Trophoblast cell (in vitro differentiated cells and primary cell): ENCODE data around the gene ALKAL2.
A peak's percentile ranks its signal among the peaks of the same experiment; 100 is the strongest.

ENCODE experiments used
- DNase-seq, 2 donors: peaks; one replicate each; pipeline ENCODE4 v3.0.0-alpha.2; 2016
- H2AFZ ChIP-seq: 2 replicates; pipeline ENCODE4 v1.6.1; 2013; ENCODE audit warnings: low read length, moderate library complexity, mild to moderate bottlenecking; ENCODE audit not compliant: insufficient read depth, poor library complexity
- H2AK5ac ChIP-seq: 2 replicates; pipeline ENCODE4 v1.6.1; 2013; ENCODE audit warnings: mild to moderate bottlenecking, low read length
- H2BK120ac ChIP-seq: 2 replicates; pipeline ENCODE4 v1.6.1; 2013; ENCODE audit warnings: low read length, mild to moderate bottlenecking, moderate library complexity; ENCODE audit not compliant: insufficient read depth, poor library complexity
- H2BK12ac ChIP-seq: 2 replicates; pipeline ENCODE4 v1.6.1; 2013; ENCODE audit warnings: mild to moderate bottlenecking, low read length, moderate library complexity
- H2BK5ac ChIP-seq: 2 replicates; pipeline ENCODE4 v1.6.1; 2013; ENCODE audit warnings: low read length, low read depth, moderate library complexity, mild to moderate bottlenecking; ENCODE audit not compliant: poor library complexity
- H3K14ac ChIP-seq: 2 replicates; pipeline ENCODE4 v1.6.1; 2013; ENCODE audit warnings: mild to moderate bottlenecking, low read length
- H3K18ac ChIP-seq: 2 replicates; pipeline ENCODE4 v1.6.1; 2013; ENCODE audit warnings: mild to moderate bottlenecking, low read length
- H3K23ac ChIP-seq: 2 replicates; pipeline ENCODE4 v1.6.1; 2013; ENCODE audit warnings: low read length
- H3K27ac ChIP-seq: 2 replicates; pipeline ENCODE4 v1.5.1; 2013; ENCODE audit warnings: low read depth, mild to moderate bottlenecking, inconsistent platforms, low read length, moderate library complexity
- H3K27me3 ChIP-seq: 2 replicates; pipeline ENCODE4 v1.6.1; 2013; ENCODE audit warnings: inconsistent platforms, mild to moderate bottlenecking, low read length, moderate library complexity; ENCODE audit not compliant: insufficient read depth
- H3K36me3 ChIP-seq, 2 experiments: 1 replicate in 1 of 2; 2 replicates in 1 of 2; pipeline ENCODE4 v1.6.1; 2013; ENCODE audit warnings: low read length in 2 of 2, mild to moderate bottlenecking in 2 of 2, moderate library complexity in 1 of 2; ENCODE audit not compliant: insufficient read depth in 2 of 2, control insufficient read depth in 1 of 2
- H3K4ac ChIP-seq: 2 replicates; pipeline ENCODE4 v1.6.1; 2013; ENCODE audit warnings: low read depth, mild to moderate bottlenecking, low read length, moderate library complexity
- H3K4me1 ChIP-seq, 2 experiments: 1 replicate in 1 of 2; 2 replicates in 1 of 2; pipeline ENCODE4 v1.6.1; 2013; ENCODE audit warnings: low read length in 2 of 2, mild to moderate bottlenecking in 2 of 2, moderate library complexity in 1 of 2; ENCODE audit not compliant: insufficient read depth in 2 of 2, control insufficient read depth in 1 of 2
- H3K4me2 ChIP-seq: 2 replicates; pipeline ENCODE4 v1.6.1; 2013; ENCODE audit warnings: inconsistent platforms, mild to moderate bottlenecking, low read length, moderate library complexity
- H3K4me3 ChIP-seq: 2 replicates; pipeline ENCODE4 v1.5.1; 2013; ENCODE audit warnings: mild to moderate bottlenecking, low read depth, low read length, inconsistent platforms
- H3K79me1 ChIP-seq: one replicate; pipeline ENCODE4 v1.6.1; 2013; ENCODE audit warnings: low read length
- H3K79me2 ChIP-seq: 2 replicates; pipeline ENCODE4 v1.6.1; 2013; ENCODE audit warnings: low read length, mild to moderate bottlenecking; ENCODE audit not compliant: control insufficient read depth, insufficient read depth, poor library complexity
- H3K9ac ChIP-seq: 2 replicates; pipeline ENCODE4 v1.6.1; 2013; ENCODE audit warnings: mild to moderate bottlenecking, low read length
- H3K9me3 ChIP-seq: 2 replicates; pipeline ENCODE4 v1.6.1; 2013; ENCODE audit warnings: low read depth, mild to moderate bottlenecking, control low read depth, inconsistent platforms, low read length; ENCODE audit not compliant: insufficient read depth
- H4K12ac ChIP-seq: 2 replicates; pipeline ENCODE4 v1.6.1; 2013; ENCODE audit warnings: low read depth, mild to moderate bottlenecking, low read length, moderate library complexity
- H4K8ac ChIP-seq: 2 replicates; pipeline ENCODE4 v1.6.1; 2013; ENCODE audit warnings: low read depth, mild to moderate bottlenecking, low read length, moderate library complexity
- H4K91ac ChIP-seq: one replicate; pipeline ENCODE4 v1.6.1; 2013; ENCODE audit warnings: low read depth, mild to moderate bottlenecking, low read length, moderate library complexity
- WGBS: extraction: QIAGEN DNeasy Blood & Tissue Kit; methylation state at CpG from one replicate; pipeline ENCODE4 v1.1.7; 2013; ENCODE audit warnings: missing lambda C conversion rate; ENCODE audit not compliant: insufficient read length, insufficient coverage; ENCODE audit errors: extremely low coverage; 5-methylcytosine and 5-hydroxymethylcytosine counted together

ALKAL2 gene

DNA sequence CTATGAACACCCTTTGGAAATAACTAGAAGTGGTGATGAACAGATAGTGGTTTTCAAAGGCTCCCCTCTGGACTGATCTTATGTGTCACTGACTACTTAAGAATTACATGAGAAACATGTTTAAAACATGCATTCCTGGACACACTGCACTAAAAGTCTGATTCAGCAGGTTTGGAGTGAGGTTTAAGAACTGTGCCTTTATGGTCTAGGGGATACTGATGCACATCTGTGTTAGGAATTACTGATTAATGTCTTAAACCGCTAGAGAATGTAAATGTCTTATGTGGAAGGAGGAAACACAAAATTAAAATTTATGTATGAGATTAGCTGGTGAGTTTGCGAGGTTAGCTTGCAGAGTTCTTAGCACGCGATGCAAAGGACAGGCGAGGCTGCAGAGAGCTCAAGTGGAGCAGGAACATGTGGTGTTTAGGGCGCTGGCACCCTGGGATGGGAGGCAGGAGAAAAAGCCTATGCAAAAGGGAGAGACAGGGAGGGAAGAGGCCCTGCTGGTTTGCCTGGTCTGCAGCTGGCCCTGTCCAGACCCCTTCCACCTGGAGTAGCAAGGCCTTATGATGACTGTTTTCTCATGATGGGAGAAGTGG lies 35.8 kb downstream of the ALKAL2 start:
- no peak for DNase-seq
- H3K4ac ChIP-seq = no peak overlapping the region
- WGBS = no CpG with 5 or more reads among the region's 6 CpGs

DNA sequence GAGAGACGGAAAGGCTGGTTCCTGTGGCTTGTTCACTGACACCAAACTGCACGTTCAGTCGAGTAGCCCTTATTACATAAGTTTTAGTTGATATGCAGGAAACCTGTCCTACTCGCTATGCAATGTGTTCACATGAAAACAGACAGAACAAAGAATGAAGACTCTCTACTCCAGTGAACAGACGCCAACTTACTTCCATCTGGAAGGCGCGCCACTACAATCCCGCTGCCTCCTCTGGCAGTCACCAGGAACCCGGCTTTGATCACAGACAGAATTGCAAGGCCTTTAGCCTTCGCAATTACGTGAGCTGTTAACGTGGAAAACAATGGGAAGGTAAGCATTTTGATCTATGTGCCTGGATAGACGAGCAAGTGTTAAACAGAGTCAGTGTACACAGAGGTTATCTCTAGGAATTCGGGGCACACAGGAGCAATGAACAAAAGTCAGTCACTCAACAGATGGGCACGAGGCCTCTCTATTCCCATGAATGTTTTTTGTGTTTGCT lies 38.3 kb downstream of the ALKAL2 start:
- H3K36me3 ChIP-seq = peaks cover 6 to 8% of the 10 kb centered on the region in 2 experiments
- no peak overlapping the region for H3K23ac ChIP-seq
- H2BK5ac ChIP-seq = no peak overlapping the region
- no peak overlapping the region for H2AFZ ChIP-seq
- H3K27me3 ChIP-seq = no peaks in the 10 kb centered on the region
- H3K79me2 ChIP-seq = no peaks in the 10 kb centered on the region
- H4K91ac ChIP-seq = no peak overlapping the region
- H3K79me1 ChIP-seq = no peaks in the 10 kb centered on the region
- H3K14ac ChIP-seq = no peak overlapping the region
- H4K8ac ChIP-seq = no peak overlapping the region
- no peaks in the 10 kb centered on the region for H3K9me3 ChIP-seq
- H4K12ac ChIP-seq = no peak overlapping the region
- H3K4ac ChIP-seq = no peak overlapping the region
- no peak overlapping the region for H2BK12ac ChIP-seq
- H2AK5ac ChIP-seq = no peak overlapping the region
- WGBS = no CpG with 5 or more reads among the region's 15 CpGs
- H2BK120ac ChIP-seq = no peak overlapping the region
- no peak overlapping the region for H3K27ac ChIP-seq
- H3K4me1 ChIP-seq = no peaks in the 10 kb centered on the region
- H3K4me2 ChIP-seq = no peak overlapping the region
- no peak overlapping the region for H3K9ac ChIP-seq
- no peak overlapping the region for H3K4me3 ChIP-seq
- no peak overlapping the region for H3K18ac ChIP-seq
- DNase-seq = no peak

More for the DNA sequence above, 35.8 kb downstream of the ALKAL2 start:
- H3K9me3 ChIP-seq = no peaks in the 10 kb centered on the region
- H2BK120ac ChIP-seq = no peak overlapping the region
- no peaks in the 10 kb centered on the region for H3K4me1 ChIP-seq
- no peak overlapping the region for H3K18ac ChIP-seq
- no peak overlapping the region for H3K23ac ChIP-seq
- H4K91ac ChIP-seq = no peak overlapping the region
- no peak overlapping the region for H3K14ac ChIP-seq
- H3K27me3 ChIP-seq = no peaks in the 10 kb centered on the region
- H3K4me2 ChIP-seq = no peak overlapping the region
- H2BK12ac ChIP-seq = no peak overlapping the region
- no peak overlapping the region for H4K8ac ChIP-seq
- H2BK5ac ChIP-seq = no peak overlapping the region
- no peak overlapping the region for H3K27ac ChIP-seq
- no peak overlapping the region for H3K4me3 ChIP-seq
- no peaks in the 10 kb centered on the region for H3K79me2 ChIP-seq
- H3K36me3 ChIP-seq = peaks cover 2 to 4% of the 10 kb centered on the region in 2 experiments
- no peaks in the 10 kb centered on the region for H3K79me1 ChIP-seq
- no peak overlapping the region for H2AK5ac ChIP-seq
- no peak overlapping the region for H3K9ac ChIP-seq
- no peak overlapping the region for H4K12ac ChIP-seq
- H2AFZ ChIP-seq = no peak overlapping the region

DNA sequence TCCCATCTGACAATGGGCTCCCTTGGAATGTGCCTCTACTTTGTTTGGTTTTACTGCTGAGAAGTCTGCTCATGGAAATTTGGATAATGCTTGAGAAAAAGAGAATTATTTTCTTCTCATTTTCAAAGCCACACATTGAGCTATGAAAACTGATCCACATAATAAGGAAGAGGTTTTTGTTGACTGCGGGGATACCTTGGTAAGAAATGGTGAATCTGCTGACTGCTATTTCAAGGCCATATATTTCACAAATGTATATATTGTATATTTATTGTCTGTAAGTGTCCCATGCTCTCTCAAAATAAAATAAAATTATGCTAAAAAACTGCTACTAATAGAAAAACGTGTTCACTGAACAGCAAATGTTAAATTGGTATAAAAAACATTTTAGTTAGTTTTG lies 39.2 kb downstream of the ALKAL2 start:
- Histone ChIP-seq H3K18ac (no peak overlapping the region), H2AFZ (no peak overlapping the region), H3K4me2 (no peak overlapping the region), H2BK5ac (no peak overlapping the region), H3K9me3 (no peaks in the 10 kb centered on the region), H3K27me3 (no peaks in the 10 kb centered on the region), H3K4me3 (no peak overlapping the region), H3K9ac (no peak overlapping the region), H3K23ac (no peak overlapping the region), H3K4me1 (no peaks in the 10 kb centered on the region), H4K12ac (no peak overlapping the region), H3K79me2 (no peaks in the 10 kb centered on the region), H3K14ac (no peak overlapping the region), H2BK12ac (no peak overlapping the region), H4K91ac (no peak overlapping the region), H3K36me3 (peaks cover 6 to 9% of the 10 kb centered on the region in 2 experiments), H2BK120ac (no peak overlapping the region), H3K79me1 (no peaks in the 10 kb centered on the region), H3K4ac (no peak overlapping the region), H4K8ac (no peak overlapping the region), H2AK5ac (no peak overlapping the region), H3K27ac (no peak overlapping the region)
- no CpG with 5 or more reads among the region's 2 CpGs for WGBS
- DNase-seq = no peak

DNA sequence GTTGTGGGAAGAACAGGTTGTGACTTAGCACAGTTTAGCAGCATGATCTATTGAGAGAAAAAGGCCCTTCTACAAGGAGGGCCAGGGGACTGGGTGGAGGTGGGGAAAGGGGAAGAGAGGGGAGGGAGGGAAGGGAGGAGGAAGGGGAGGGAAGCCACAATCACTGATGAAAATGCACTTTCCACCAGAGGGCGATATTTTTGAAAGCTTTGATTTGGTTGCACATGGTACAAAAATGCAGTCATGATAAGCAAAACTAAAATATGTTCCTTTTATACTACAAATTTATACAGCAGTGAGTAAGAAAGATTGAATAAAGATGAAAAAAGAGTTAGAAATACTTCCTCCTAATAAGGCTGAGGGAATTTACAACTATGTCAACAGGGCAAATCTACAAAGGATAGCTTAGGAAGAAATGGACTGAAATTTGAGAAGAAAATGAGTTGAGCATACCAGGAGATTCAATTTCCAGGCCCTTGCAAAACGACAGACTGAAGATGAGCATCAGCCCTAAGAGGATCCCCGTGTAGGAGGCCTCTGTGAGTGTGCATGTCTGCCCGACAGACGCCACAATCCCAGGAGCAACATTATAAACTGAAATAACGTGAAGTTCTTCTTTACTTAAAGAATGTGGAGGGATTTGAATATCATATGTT lies 41.3 kb downstream of the ALKAL2 start:
- no peak overlapping the region for H3K4me3 ChIP-seq
- no peaks in the 10 kb centered on the region for H3K79me1 ChIP-seq
- no peak overlapping the region for H2BK12ac ChIP-seq
- H3K4me1 ChIP-seq = no peaks in the 10 kb centered on the region
- H3K36me3 ChIP-seq = peaks cover 6 to 7% of the 10 kb centered on the region in 2 experiments
- no peak overlapping the region for H4K12ac ChIP-seq
- no peak overlapping the region for H3K4me2 ChIP-seq
- H3K27ac ChIP-seq = no peak overlapping the region
- no peak overlapping the region for H2BK120ac ChIP-seq
- no peaks in the 10 kb centered on the region for H3K9me3 ChIP-seq
- H4K8ac ChIP-seq = no peak overlapping the region
- no peaks in the 10 kb centered on the region for H3K27me3 ChIP-seq
- no peak overlapping the region for H3K18ac ChIP-seq
- H3K9ac ChIP-seq = no peak overlapping the region
- no peak overlapping the region for H2BK5ac ChIP-seq
- no CpG with 5 or more reads among the region's 6 CpGs for WGBS
- peak; percentile 40 to 83 for DNase-seq
- no peak overlapping the region for H3K23ac ChIP-seq
- H3K79me2 ChIP-seq = no peaks in the 10 kb centered on the region
- no peak overlapping the region for H3K4ac ChIP-seq
- H2AFZ ChIP-seq = no peak overlapping the region
- no peak overlapping the region for H4K91ac ChIP-seq
- H2AK5ac ChIP-seq = no peak overlapping the region
- H3K14ac ChIP-seq = no peak overlapping the region
